ENCODE measurements around the gene TGFB3.

TGFB3 gene

GRCh38 chr14:75985618-75986438, 4.0 kb upstream of the TGFB3 start, which contains the start of gene IFT43:
TSS of gene IFT43 (plus strand) at chr14:75985763. CDS start at chr14:75985787, 24 bp downstream.
- peak; percentile 46 to 64 for DNase-seq

GRCh38 chr14:75984674-75985073, 2.9 kb upstream of the TGFB3 start:
- DNase-seq: no peak

- DNase-seq: no peak
Observed at GRCh38 chr14:75983019-75983358, 1.2 kb upstream of the TGFB3 start.

- DNase-seq: peak; percentile 57 to 84
Observed at GRCh38 chr14:75982266-75983018, 647 bp upstream of the TGFB3 start.

- DNase-seq: peak in 1 of 2 experiments; percentile 8
Observed at GRCh38 chr14:75980856-75981255, 939 bp downstream of the TGFB3 start.

GRCh38 chr14:75979648-75980565, 1.9 kb downstream of the TGFB3 start:
- DNase-seq: peak in 1 of 2 experiments; percentile 44

GRCh38 chr14:75979071-75979571, 2.7 kb downstream of the TGFB3 start:
- peak in 1 of 2 experiments; percentile 57 for DNase-seq

GRCh38 chr14:75978249-75978731, 3.5 kb downstream of the TGFB3 start:
- peak in 1 of 2 experiments; percentile 52 for DNase-seq

GRCh38 chr14:75977582-75977943, 4.2 kb downstream of the TGFB3 start:
- no peak for DNase-seq

- no peak for DNase-seq
Observed at GRCh38 chr14:75976826-75977581, 4.8 kb downstream of the TGFB3 start.

GRCh38 chr14:75972801-75973421, 8.9 kb downstream of the TGFB3 start:
- DNase-seq: peak in 1 of 2 experiments; percentile 80

GRCh38 chr14:75971509-75971908, 10.3 kb downstream of the TGFB3 start:
- peak in 1 of 2 experiments; percentile 25 for DNase-seq

- no peak for DNase-seq
Observed at GRCh38 chr14:75970989-75971388, 10.8 kb downstream of the TGFB3 start.

GRCh38 chr14:75969891-75970290, 11.9 kb downstream of the TGFB3 start:
- DNase-seq: peak in 1 of 2 experiments; percentile 63

GRCh38 chr14:75969126-75969525, 12.7 kb downstream of the TGFB3 start:
- peak in 1 of 2 experiments; percentile 74 for DNase-seq

- peak in 1 of 2 experiments; percentile 75 for DNase-seq
Observed at GRCh38 chr14:75968456-75968855, 13.3 kb downstream of the TGFB3 start.

GRCh38 chr14:75967866-75968265, 13.9 kb downstream of the TGFB3 start:
- no peak for DNase-seq

GRCh38 chr14:75961662-75962061, 20.1 kb downstream of the TGFB3 start:
- DNase-seq: peak; percentile 15 to 89

GRCh38 chr14:75960231-75960630, 21.6 kb downstream of the TGFB3 start:
- no peak for DNase-seq

- DNase-seq: no peak
Observed at GRCh38 chr14:75959031-75959430, 22.8 kb downstream of the TGFB3 start.

GRCh38 chr14:75952489-75952888, 29.3 kb downstream of the TGFB3 start:
- no peak for DNase-seq
